HL-60 (cell line): ENCODE measurements around the gene FBXL7.

Source experiments
- POLR2AphosphoS5 ChIP-seq: IDR thresholded peaks from 2 replicates; pipeline ENCODE4 v1.6.1; 2012; ENCODE audit warnings: low read depth
- TF ChIP-seq, protein P1 (sequence below): IDR thresholded peaks from one replicate; pipeline ENCODE4 v1.5.1; 2011; ENCODE audit warnings: low read length, control low read depth, inconsistent platforms; ENCODE audit not compliant: insufficient read depth

GRCh38 chr5:15610216-15610615 is 110.2 kb downstream of the FBXL7 start:
- TF ChIP-seq, protein P1, sequence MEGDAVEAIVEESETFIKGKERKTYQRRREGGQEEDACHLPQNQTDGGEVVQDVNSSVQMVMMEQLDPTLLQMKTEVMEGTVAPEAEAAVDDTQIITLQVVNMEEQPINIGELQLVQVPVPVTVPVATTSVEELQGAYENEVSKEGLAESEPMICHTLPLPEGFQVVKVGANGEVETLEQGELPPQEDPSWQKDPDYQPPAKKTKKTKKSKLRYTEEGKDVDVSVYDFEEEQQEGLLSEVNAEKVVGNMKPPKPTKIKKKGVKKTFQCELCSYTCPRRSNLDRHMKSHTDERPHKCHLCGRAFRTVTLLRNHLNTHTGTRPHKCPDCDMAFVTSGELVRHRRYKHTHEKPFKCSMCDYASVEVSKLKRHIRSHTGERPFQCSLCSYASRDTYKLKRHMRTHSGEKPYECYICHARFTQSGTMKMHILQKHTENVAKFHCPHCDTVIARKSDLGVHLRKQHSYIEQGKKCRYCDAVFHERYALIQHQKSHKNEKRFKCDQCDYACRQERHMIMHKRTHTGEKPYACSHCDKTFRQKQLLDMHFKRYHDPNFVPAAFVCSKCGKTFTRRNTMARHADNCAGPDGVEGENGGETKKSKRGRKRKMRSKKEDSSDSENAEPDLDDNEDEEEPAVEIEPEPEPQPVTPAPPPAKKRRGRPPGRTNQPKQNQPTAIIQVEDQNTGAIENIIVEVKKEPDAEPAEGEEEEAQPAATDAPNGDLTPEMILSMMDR = no peak
- no peak for TF ChIP-seq POLR2AphosphoS5
